Measurements from ENCODE around the gene RPL10. TPM values are rescaled to one million over a fixed set of nuclear protein-coding genes. Genes with fewer than 3 reads are reported as not detected.

RPL10 gene
- total RNA-seq, 1 experiment from 2014 or later, result 3,447 TPM

DNA sequence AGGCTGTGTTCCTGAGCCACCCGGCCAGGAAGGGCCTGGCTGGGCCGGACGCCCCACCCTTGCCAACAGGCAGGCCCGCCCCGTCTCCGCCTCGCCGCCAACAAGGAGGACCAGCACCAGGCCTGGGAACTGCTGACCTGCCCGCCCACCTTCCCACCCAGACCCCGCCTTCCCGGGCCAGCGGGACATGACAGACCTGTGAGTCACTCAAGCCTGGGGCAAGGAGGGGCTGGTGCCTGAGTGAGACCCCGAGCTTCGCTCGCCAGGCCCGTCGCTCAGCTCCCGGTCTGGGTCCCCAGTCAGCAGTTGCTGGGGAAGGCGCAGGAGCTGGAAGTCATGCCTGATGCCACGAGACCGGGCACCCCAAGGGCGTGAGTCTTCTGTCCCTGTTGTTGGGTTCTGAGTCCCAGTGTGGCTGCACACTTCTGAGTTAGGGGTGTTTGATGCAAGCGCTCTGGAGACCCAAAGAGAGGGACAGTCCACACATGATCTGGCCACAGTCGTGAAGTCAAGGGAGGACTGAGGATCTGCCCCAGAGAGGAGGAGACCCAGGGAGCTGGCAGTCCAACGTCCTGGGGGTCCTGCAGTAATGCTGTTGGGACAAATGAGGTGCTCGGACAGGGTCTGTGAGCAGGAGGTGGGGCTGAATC lies 11.2 kb downstream of the RPL10 start, which contains the start of gene DNASE1L1:
Gene DNASE1L1, minus strand, starts transcription at position 33 of the 650 bp plus-strand sequence. CDS start 3,686 bp downstream, outside the sequence.
- no peaks in the 10 kb centered on the region for H3K9me2 ChIP-seq (ENCODE audit: insufficient read depth)
- no peaks in the 10 kb centered on the region for H4K20me1 ChIP-seq (ENCODE audit: insufficient read depth)
- TF ChIP-seq, protein P1, sequence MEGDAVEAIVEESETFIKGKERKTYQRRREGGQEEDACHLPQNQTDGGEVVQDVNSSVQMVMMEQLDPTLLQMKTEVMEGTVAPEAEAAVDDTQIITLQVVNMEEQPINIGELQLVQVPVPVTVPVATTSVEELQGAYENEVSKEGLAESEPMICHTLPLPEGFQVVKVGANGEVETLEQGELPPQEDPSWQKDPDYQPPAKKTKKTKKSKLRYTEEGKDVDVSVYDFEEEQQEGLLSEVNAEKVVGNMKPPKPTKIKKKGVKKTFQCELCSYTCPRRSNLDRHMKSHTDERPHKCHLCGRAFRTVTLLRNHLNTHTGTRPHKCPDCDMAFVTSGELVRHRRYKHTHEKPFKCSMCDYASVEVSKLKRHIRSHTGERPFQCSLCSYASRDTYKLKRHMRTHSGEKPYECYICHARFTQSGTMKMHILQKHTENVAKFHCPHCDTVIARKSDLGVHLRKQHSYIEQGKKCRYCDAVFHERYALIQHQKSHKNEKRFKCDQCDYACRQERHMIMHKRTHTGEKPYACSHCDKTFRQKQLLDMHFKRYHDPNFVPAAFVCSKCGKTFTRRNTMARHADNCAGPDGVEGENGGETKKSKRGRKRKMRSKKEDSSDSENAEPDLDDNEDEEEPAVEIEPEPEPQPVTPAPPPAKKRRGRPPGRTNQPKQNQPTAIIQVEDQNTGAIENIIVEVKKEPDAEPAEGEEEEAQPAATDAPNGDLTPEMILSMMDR (conservative IDR thresholded peaks at IDR 0.05), result no peak
- no peak for TF ChIP-seq EZH2 (IDR thresholded peaks at IDR 0.05; ENCODE audit: low read depth)
- H3K27me3 ChIP-seq (ENCODE audit: insufficient read depth, low read depth), result no peaks in the 10 kb centered on the region
- peaks cover 8% of the 10 kb centered on the region; the same call in 1 of the 2 replicates for H3F3A ChIP-seq (ENCODE audit: insufficient read depth, low read depth)
- peak within 1 kb of the TSS; percentile 59 for H3K4me3 ChIP-seq
- ChIA-PET POLR2A (ENCODE audit: unreplicated experiment) (interaction anchor here (0.5 to 0.9 kb wide), 4 partner anchors 10 to 353 kb away, joined by 3 to 9 read pairs (median 5); partner anchors contain the start of gene DKC1), CTCF (interaction anchor here (0.6 to 1.2 kb wide), 2 partner anchors 11 to 183 kb away, joined by 5 to 6 read pairs; partner anchors contain the start of gene RPL10)
- peak within 1 kb of the TSS; percentile 62; the same call in 1 of the 2 replicates for H2AFZ ChIP-seq
- no peaks in the 10 kb centered on the region for H3K36me3 ChIP-seq (ENCODE audit: low read depth)
- TSS peak; percentile 27 for BruUV-seq (replicated peaks)
- peak; percentile 84 to 98 for DNase-seq
- peaks cover 19% of the 10 kb centered on the region for H3K4me1 ChIP-seq (replicated peaks; ENCODE audit: insufficient read depth)
- H3K27ac ChIP-seq, result peak within 1 kb of the TSS; percentile 83
- peak within 1 kb of the TSS; percentile 94 for H3K4me2 ChIP-seq
- no peaks in the 10 kb centered on the region for H3K9me3 ChIP-seq (ENCODE audit: insufficient read depth, low read depth)
- intact Hi-C loops (cut with micrococcal nuclease; ENCODE audit: unreplicated experiment), result loop anchor here (1.0 to 2.0 kb wide), 3 partner anchors 38 to 81 kb away; partner anchors contain the start of genes PLXNA3 and SLC10A3
- 0 out of 2 replicates have a peak, but pooled peaks cover 4% of the 10 kb centered on the region for H3K79me2 ChIP-seq (ENCODE audit: low read depth)

DNA sequence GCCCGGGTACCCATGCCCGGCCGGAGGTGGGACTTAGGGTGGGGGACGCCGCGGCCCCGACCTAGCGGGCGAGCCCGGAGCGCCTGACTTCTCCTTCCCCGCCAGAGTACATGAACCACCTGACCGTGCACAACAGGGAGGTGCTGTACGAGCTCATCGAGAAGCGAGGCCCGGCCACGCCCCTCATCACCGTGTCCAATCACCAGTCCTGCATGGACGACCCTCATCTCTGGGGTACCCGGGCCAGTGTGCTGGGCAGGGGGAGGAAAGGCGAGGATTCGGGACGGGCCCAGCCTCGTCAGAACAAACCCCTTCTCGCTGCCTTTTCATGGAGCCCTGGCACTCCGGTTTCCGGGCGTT lies 13.8 kb downstream of the RPL10 start:
- intact Hi-C loops (cut with micrococcal nuclease; ENCODE audit: unreplicated experiment), result no loop called here
- BruUV-seq (replicated peaks), result no TSS peak
- H2AFZ ChIP-seq, result peak overlapping the region; percentile 87

DNA sequence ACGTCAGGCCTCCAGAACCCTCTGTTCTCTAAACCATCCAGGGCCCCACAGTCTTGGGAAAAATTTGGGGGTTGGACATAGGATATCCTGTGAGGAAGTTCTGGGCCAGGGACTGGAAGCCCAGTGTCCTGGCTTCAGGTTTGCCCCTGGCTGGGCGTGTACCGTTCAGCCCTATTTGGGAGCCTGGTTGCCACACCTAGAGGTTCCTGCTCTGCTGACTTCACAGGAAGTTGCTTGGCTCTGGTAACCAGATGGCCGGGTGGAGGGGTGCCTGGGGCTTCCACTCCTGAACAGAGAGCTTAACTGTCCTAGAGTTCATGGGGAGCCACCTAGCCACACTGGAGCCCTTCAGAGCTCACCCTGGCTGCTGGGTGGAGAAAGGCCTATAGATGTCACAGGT lies 14.3 kb downstream of the RPL10 start:
- H3K9me2 ChIP-seq (ENCODE audit: insufficient read depth), result no peaks in the 10 kb centered on the region
- H3K79me2 ChIP-seq (ENCODE audit: low read depth), result 0 out of 2 replicates have a peak, but pooled peaks cover 4% of the 10 kb centered on the region
- BruUV-seq (replicated peaks), result TSS peak; percentile 29

More for the DNA sequence above, 13.8 kb downstream of the RPL10 start:
- peak in 1 of 2 experiments; percentile 58 for DNase-seq
- ChIA-PET CTCF (no interaction called here), POLR2A (ENCODE audit: unreplicated experiment) (interaction anchor here (0.6 to 1.0 kb wide), 6 partner anchors 12 to 63 kb away, joined by 3 to 14 read pairs (median 4); no protein-coding TSS in a partner anchor)
- Histone ChIP-seq H3K4me1 (replicated peaks; ENCODE audit: insufficient read depth) (peaks cover 19% of the 10 kb centered on the region), H3K4me2 (peak overlapping the region; percentile 79), H3F3A (ENCODE audit: insufficient read depth, low read depth) (peaks cover 8% of the 10 kb centered on the region; the same call in 1 of the 2 replicates), H3K27ac (peak overlapping the region; percentile 32; the same call in 1 of the 2 replicates), H3K27me3 (ENCODE audit: insufficient read depth, low read depth) (no peaks in the 10 kb centered on the region), H3K4me3 (peak overlapping the region; percentile 77), H3K36me3 (ENCODE audit: low read depth) (no peaks in the 10 kb centered on the region), H3K9me2 (ENCODE audit: insufficient read depth) (no peaks in the 10 kb centered on the region), H3K9me3 (ENCODE audit: insufficient read depth, low read depth) (no peaks in the 10 kb centered on the region), H3K79me2 (ENCODE audit: low read depth) (0 out of 2 replicates have a peak, but pooled peaks cover 4% of the 10 kb centered on the region), H4K20me1 (ENCODE audit: insufficient read depth) (no peaks in the 10 kb centered on the region)
- no peak for TF ChIP-seq EZH2 (IDR thresholded peaks at IDR 0.05; ENCODE audit: low read depth)
- TF ChIP-seq, protein P1 (conservative IDR thresholded peaks at IDR 0.05), result no peak

More for the DNA sequence above, 14.3 kb downstream of the RPL10 start:
- CTCF ChIA-PET, result no interaction called here
- POLR2A ChIA-PET (ENCODE audit: unreplicated experiment), result interaction anchor here (0.7 to 1.0 kb wide), 4 partner anchors 43 to 63 kb away, joined by 3 to 14 read pairs (median 4); no protein-coding TSS in a partner anchor
- Histone ChIP-seq H3K36me3 (ENCODE audit: low read depth) (no peaks in the 10 kb centered on the region), H3K27me3 (ENCODE audit: insufficient read depth, low read depth) (no peaks in the 10 kb centered on the region), H3K4me3 (peak overlapping the region; percentile 77), H3K9me3 (ENCODE audit: insufficient read depth, low read depth) (no peaks in the 10 kb centered on the region), H2AFZ (peak overlapping the region; percentile 87), H3F3A (ENCODE audit: insufficient read depth, low read depth) (peaks cover 8% of the 10 kb centered on the region; the same call in 1 of the 2 replicates), H3K4me1 (replicated peaks; ENCODE audit: insufficient read depth) (peaks cover 19% of the 10 kb centered on the region), H4K20me1 (ENCODE audit: insufficient read depth) (no peaks in the 10 kb centered on the region), H3K27ac (0 out of 2 replicates have a peak overlapping the region, but pooled peaks have one; percentile 29), H3K4me2 (peak overlapping the region; percentile 79)
- intact Hi-C loops (cut with micrococcal nuclease; ENCODE audit: unreplicated experiment), result no loop called here
- no peak for DNase-seq
- TF ChIP-seq EZH2 (IDR thresholded peaks at IDR 0.05; ENCODE audit: low read depth), result no peak
- TF ChIP-seq, protein P1 (conservative IDR thresholded peaks at IDR 0.05), result no peak
